Prostate gland (tissue), 2 donors: Measurements from ENCODE around the gene CRYBB1.

Experiments used
- CTCF ChIP-seq, 4 experiments: fragments of 200-600 bp in 2 of 4; fragments of 450-650 bp in 2 of 4; sonication (generic) in 2 of 4; IDR thresholded peaks; 1 replicate in 3 of 4; 2 replicates in 1 of 4; pipeline ENCODE4 v1.5.1; 2016 to 2019; ENCODE audit warnings: antibody characterized with exemption in 4 of 4, mild to moderate bottlenecking in 2 of 4, moderate library complexity in 2 of 4
- POLR2A ChIP-seq: fragments of 450-650 bp; IDR thresholded peaks from one replicate; pipeline ENCODE4 v1.6.1; 2016; ENCODE audit warnings: antibody characterized with exemption, mild to moderate bottlenecking

GRCh38 chr22:26556904-26557303 lies 60.9 kb downstream of the CRYBB1 start:
- no peak for TF ChIP-seq CTCF (IDR thresholded peaks at IDR 0.05)
- TF ChIP-seq POLR2A, result no peak
